Left lobe of liver (tissue), 1 donor: ENCODE results near the gene PCDHB5. TPM values are rescaled to one million over a fixed set of nuclear protein-coding genes. Genes with fewer than 3 reads are reported as not detected.

Source experiments
- total RNA-seq: library from RNA; stranded (reverse); gene quantifications from one replicate; pipeline ENCODE4 v1.2.1, GENCODE V29; 2021
- donor health status: DM: no; HTN: yes; CAD: no.

The PCDHB5 gene
- total RNA-seq, 1 donor from 2014 or later: 0.33 TPM

Other genes with a start within 250 kb of the PCDHB5 start
- 0.28 TPM for gene PCDHAC1, start 208.9 kb upstream of the PCDHB5 start, total RNA-seq
- gene PCDHAC2, start 168.7 kb upstream of the PCDHB5 start, total RNA-seq: 0.86 TPM
- gene PCDHB1, start 83.8 kb upstream of the PCDHB5 start, total RNA-seq: not detected
- gene PCDHB2, start 40.6 kb upstream of the PCDHB5 start, total RNA-seq: 0.08 TPM
- 0.15 TPM for gene PCDHB3, start 34.7 kb upstream of the PCDHB5 start, total RNA-seq
- gene PCDHB4, start 13.4 kb upstream of the PCDHB5 start, total RNA-seq: 0.35 TPM
- gene PCDHB6, start 14.9 kb downstream of the PCDHB5 start, total RNA-seq: 0.10 TPM
- 0.25 TPM for gene PCDHB7, start 37.4 kb downstream of the PCDHB5 start, total RNA-seq
- gene PCDHB8, start 42.6 kb downstream of the PCDHB5 start, total RNA-seq: not detected
- 0.58 TPM for gene PCDHB16, start 47.2 kb downstream of the PCDHB5 start, total RNA-seq
- gene PCDHB9, start 52.0 kb downstream of the PCDHB5 start, total RNA-seq: 0.05 TPM
- gene PCDHB10, start 57.1 kb downstream of the PCDHB5 start, total RNA-seq: 0.28 TPM
- gene PCDHB11, start 64.4 kb downstream of the PCDHB5 start, total RNA-seq: 0.20 TPM
- gene PCDHB12, start 73.5 kb downstream of the PCDHB5 start, total RNA-seq: 0.28 TPM
- 0.65 TPM for gene PCDHB13, start 78.7 kb downstream of the PCDHB5 start, total RNA-seq
- 0.75 TPM for gene PCDHB14, start 88.1 kb downstream of the PCDHB5 start, total RNA-seq
- 0.38 TPM for gene PCDHB15, start 110.2 kb downstream of the PCDHB5 start, total RNA-seq
- gene SLC25A2, start 168.8 kb downstream of the PCDHB5 start, total RNA-seq: 0.25 TPM
- 20.6 TPM for gene TAF7, start 185.6 kb downstream of the PCDHB5 start, total RNA-seq
- gene PCDHGA1, start 195.3 kb downstream of the PCDHB5 start, total RNA-seq: 0.10 TPM
- gene PCDHGA2, start 203.6 kb downstream of the PCDHB5 start, total RNA-seq: 1.1 TPM
- gene PCDHGA3, start 208.6 kb downstream of the PCDHB5 start, total RNA-seq: 0.60 TPM
- 0.63 TPM for gene PCDHGB1, start 214.9 kb downstream of the PCDHB5 start, total RNA-seq
- 0.53 TPM for gene PCDHGA4, start 219.8 kb downstream of the PCDHB5 start, total RNA-seq
- 0.81 TPM for gene PCDHGB2, start 224.8 kb downstream of the PCDHB5 start, total RNA-seq
- 0.35 TPM for gene PCDHGA5, start 229.0 kb downstream of the PCDHB5 start, total RNA-seq
- gene PCDHGB3, start 235.0 kb downstream of the PCDHB5 start, total RNA-seq: 0.83 TPM
- 0.68 TPM for gene PCDHGA6, start 238.7 kb downstream of the PCDHB5 start, total RNA-seq
- gene PCDHGA7, start 247.5 kb downstream of the PCDHB5 start, total RNA-seq: 0.33 TPM